ENCODE results near the gene MGAT5B.
A peak's percentile ranks its signal among the peaks of the same experiment; 100 is the strongest.
"Not testable (repeated sequence)": the region's sequence is repeated elsewhere in the genome, so short reads cannot be mapped to it uniquely, and the experiment has no call there.

MGAT5B gene

DNA sequence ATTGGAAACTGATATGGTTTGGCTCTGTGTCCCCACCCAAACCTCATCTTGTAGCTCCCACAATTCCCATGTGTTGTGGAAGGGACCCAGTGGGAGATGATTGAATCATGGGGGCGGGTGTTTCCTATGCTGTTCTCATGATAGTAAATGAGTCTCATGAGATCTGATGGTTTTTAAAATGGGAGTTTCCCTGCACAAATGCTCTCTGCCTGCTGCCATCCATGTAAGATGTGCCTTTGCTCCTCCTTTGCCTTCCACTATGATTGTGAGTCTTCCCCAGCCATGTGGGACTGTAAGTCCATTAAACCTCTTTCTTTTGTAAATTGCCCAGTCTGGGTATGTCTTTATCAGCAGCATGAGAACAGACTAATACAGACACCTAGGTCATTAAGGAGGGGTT, 109.8 kb downstream of the MGAT5B start:
- DNase-seq (ENCODE audit: low spot score) = not testable (repeated sequence)

GRCh38 chr17:76981545-76982295, 113.5 kb downstream of the MGAT5B start:
- DNase-seq (ENCODE audit: low spot score) = no peak

DNA sequence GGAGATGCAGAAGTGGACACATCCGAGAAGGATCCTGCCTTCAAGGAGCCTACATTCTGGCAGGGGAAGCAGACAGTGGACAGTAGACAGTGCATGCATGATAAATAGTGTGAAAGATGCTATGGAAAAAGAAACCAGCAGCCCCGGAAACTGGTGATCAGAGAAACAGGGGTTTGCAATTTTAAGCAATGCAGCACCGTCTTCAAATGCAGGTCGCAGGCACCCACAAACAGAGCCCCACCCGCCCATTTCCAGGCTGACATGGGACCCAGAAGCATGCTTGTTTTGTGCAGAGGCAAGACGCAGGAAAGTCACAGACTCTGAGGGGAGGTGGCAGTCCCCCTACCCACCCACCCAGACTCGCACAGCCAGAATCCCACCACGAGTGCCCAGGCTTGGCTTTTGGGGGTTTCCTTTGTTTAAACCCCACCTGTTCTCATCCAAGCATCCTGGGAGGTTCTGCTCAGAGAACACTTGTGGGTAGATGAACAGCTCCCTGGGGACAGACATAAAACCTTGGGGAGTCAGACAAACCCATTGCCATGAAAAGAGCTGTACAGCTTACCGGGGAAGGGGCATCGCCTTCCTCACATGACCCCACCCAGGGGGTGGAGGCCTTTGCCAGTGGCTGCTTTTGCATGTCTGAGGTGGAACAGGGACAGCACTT, 114.3 kb downstream of the MGAT5B start:
- DNase-seq (ENCODE audit: low spot score) = no peak

- DNase-seq (ENCODE audit: low spot score) = no peak
Measured at GRCh38 chr17:76983075-76983775, 115.0 kb downstream of the MGAT5B start.

DNA sequence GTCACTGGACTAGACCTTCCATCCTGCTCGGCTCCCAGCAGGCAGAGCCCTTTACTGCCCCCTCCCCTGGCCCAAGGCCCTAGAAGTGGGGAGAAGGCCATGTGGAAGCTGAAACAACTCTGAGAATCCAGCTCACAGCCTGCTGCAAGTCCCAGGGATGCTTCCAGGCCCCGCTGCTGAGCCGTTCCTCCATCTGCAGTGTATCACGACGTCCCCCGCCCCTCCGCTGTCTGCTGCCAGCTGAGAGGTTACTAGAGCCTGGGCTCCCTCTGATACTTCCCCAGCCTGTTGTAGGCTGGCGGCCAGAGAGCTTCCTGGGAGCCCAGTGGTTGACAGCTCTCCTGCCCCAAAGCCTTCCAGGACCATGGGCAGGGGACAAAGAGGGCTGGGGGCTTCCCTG, 118.2 kb downstream of the MGAT5B start:
- no peak for DNase-seq (ENCODE audit: low spot score)

GRCh38 chr17:76987486-76988093, 119.4 kb downstream of the MGAT5B start:
- no peak for DNase-seq (ENCODE audit: low spot score)

DNA sequence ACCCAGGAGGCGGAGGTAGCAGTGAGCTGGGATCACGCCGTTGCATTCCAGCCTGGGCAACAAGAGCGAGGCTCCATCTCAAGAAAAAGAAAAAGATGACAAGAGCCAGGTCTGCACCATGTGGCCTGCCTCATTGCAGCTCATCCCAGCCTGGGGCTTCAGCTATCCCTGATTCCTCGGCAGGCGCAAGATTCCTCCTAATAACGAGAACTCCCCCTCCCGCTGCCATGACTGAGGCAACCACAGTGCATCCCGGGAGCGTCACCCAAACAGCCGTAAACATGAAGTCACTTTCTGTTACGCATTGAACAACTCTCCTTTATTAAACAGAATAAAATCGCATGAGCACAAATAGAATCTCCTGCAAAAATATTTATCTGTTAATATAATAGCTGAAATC, 120.6 kb downstream of the MGAT5B start:
- no peak for DNase-seq (ENCODE audit: low spot score)

GRCh38 chr17:76989519-76989918, 121.3 kb downstream of the MGAT5B start:
- DNase-seq (ENCODE audit: low spot score) = no peak

DNA sequence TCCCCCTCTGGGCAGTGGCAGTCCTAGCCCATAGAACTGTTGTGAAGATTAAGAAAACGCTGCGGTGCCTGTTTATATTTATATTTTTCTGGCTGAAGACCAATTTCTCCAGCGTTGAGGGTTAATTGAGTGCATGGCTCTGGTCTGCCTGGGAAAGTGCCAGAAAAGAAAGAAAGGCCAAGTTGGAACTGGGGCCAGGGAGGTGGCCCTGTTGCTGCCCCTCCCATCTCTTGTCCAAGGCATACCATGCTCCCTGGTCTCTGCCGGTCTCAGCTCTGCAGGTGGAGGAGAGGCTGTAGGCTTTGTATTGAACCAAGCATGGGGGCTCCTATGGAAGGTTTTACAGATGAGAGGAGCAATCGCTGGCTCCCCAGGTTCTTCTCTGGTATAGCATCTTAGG, 124.7 kb downstream of the MGAT5B start:
- no peak for DNase-seq (ENCODE audit: low spot score)

GRCh38 chr17:76993651-76994050, 125.4 kb downstream of the MGAT5B start:
- no peak for DNase-seq (ENCODE audit: low spot score)

GRCh38 chr17:76994237-76994637, 126.0 kb downstream of the MGAT5B start:
- no peak for DNase-seq (ENCODE audit: low spot score)

- no peak for DNase-seq (ENCODE audit: low spot score)
Measured at GRCh38 chr17:76995387-76996105, 127.3 kb downstream of the MGAT5B start.

DNA sequence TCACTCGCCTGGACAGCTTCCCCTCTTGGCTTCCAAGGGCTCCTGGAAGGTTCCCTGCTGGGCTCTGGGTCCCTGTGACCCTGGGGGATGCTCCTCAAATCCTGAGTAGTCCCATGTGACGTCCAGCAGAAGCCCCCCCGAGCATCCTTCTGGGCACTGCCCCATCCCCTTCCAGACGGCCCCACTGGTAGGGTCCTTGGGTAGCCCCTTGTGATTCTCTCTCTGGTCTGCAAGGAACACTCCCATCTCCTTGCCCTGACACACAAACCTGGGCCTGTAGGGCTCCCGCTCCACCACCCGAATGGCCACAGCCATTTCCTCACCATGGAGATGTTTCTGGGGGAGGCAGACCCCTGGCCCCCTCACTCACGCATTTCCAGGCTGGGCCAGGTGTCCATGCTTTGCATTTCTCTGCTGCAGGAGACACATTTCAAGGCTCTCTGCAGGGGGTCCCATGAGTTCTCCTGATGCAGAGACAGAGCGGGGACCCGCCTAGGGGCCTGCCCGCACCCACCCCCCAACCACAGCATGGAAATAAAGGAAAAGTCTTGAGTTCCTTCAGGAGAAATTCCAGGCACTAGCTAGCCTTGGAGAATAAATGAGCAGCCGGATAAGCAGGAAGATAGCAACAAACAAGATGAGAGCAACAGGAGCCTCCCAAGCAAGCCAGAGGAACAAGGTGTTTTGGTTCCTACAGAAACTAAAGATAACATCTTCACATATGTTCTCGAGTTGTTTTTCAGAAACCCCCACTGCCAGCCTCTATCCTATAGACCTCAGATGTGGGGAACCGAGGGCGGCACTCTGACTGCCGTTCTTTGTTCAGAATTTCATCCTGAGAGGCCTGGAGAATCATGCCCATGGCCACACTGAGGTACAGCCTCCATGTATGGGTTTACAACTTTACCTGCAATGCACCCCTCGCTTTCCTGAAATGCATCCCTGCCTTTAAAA, 128.8 kb downstream of the MGAT5B start:
- peak; percentile 8 for DNase-seq (ENCODE audit: low spot score)

- DNase-seq (ENCODE audit: low spot score) = peak; percentile 65
Measured at GRCh38 chr17:76997981-76998531, 129.9 kb downstream of the MGAT5B start.

DNA sequence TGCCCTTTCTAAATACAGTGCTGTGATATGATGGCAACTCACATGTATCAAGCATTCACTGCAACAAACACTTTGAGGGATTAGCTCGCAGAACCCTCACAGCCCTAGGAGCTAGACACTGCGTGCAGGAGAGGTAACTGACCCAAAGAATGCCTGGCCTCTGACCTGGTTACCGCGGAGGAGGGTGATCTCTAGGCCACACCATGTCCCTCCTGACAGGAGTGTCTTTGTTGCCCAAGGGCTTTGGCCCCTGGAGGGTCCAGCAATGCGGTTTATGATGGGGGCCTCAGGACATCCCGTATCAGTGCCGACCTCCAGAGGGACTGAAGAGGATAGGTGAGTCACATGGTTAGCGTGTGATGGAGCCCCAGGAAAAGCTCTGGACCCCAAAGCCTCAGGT, 130.6 kb downstream of the MGAT5B start:
- DNase-seq (ENCODE audit: low spot score) = no peak
